ENCODE data around the gene PSD.
A peak's percentile ranks its signal among the peaks of the same experiment; 100 is the strongest.

The PSD gene

DNA sequence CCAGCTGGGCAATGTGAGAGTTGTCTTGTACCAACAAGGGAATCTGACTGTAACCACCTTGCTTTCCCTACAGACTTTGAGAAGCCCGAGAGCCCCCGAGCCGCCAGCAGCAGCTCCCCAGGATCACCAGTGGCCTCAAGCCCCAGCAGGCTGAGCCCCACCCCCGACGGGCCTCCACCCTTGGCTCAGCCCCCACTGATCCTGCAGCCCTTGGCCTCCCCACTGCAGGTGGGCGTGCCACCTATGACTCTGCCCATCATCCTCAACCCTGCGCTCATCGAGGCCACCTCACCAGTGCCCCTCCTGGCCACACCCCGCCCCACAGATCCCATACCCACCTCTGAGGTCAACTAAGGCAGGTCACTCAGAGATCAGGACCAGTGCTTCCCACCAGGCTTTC lies 36.6 kb downstream of the PSD start (continued):
- TF ChIP-seq ZNF292 (tag by site-specific recombination; IDR thresholded peaks at IDR 0.05; ENCODE audit: borderline replicate concordance, low read depth) (no peak), KLF1 (tag by site-specific recombination; IDR thresholded peaks at IDR 0.05) (peak; percentile 62; the same call in 1 of the 2 replicates), YY2 (tag by site-specific recombination; IDR thresholded peaks at IDR 0.05) (no peak), ZSCAN30 (tag by site-specific recombination; IDR thresholded peaks at IDR 0.05) (no peak), ZNF571 (tag by site-specific recombination; IDR thresholded peaks at IDR 0.05) (no peak), ZNF350 (tag by site-specific recombination; IDR thresholded peaks at IDR 0.05) (no peak), ZNF248 (tag by site-specific recombination; IDR thresholded peaks at IDR 0.05) (no peak), ZNF585B (tag by site-specific recombination; IDR thresholded peaks at IDR 0.05) (no peak), ZNF518A (tag by site-specific recombination; conservative IDR thresholded peaks at IDR 0.05; ENCODE audit: low read depth) (no peak), ZBTB7A (tag by site-specific recombination; IDR thresholded peaks at IDR 0.05; ENCODE audit: low read depth) (no peak)
- TF ChIP-seq, protein P1, sequence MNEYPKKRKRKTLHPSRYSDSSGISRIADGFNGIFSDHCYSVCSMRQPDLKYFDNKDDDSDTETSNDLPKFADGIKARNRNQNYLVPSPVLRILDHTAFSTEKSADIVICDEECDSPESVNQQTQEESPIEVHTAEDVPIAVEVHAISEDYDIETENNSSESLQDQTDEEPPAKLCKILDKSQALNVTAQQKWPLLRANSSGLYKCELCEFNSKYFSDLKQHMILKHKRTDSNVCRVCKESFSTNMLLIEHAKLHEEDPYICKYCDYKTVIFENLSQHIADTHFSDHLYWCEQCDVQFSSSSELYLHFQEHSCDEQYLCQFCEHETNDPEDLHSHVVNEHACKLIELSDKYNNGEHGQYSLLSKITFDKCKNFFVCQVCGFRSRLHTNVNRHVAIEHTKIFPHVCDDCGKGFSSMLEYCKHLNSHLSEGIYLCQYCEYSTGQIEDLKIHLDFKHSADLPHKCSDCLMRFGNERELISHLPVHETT (tag by site-specific recombination; IDR thresholded peaks at IDR 0.05) = no peak

DNA sequence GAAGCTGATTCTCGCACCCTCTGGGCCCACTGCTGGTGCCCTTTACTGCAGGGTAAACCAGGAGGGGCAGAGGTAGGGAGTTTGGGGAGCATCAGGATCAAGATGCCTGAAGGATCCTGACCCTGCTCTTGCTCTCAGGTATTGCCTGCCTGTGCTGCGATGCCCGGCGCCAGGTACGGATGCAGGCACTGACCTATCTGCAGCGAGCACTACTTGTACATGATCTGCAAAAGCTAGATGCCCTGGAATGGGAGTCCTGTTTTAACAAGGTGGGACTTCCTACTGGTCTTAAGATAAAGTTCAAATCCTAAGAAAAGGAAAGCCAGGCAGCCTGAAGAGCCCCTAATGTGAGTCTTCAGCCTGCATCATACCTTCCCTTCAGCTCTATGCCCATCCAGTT lies 39.2 kb downstream of the PSD start:
- Histone ChIP-seq H3K36me3 (ENCODE audit: control insufficient read depth in 2 of 2, insufficient read depth in 1 of 2, low read length in 2 of 2) (peaks cover 16 to 71% of the 10 kb centered on the region in 2 experiments; a peak in 2 of 3 replicates), H3K4me1 (ENCODE audit: control insufficient read depth, insufficient read depth, low read length) (no peaks in the 10 kb centered on the region), H3K4me3 (ENCODE audit: low read depth, low read length) (no peak overlapping the region), H3K27ac (ENCODE audit: extremely low read depth, low read depth, low read length) (no peak overlapping the region), H3K9me3 (ENCODE audit: control insufficient read depth, insufficient read depth, low read depth, low read length) (no peaks in the 10 kb centered on the region)
- CTCF ChIA-PET = interaction anchor here (1.5 to 1.8 kb wide), 3 partner anchors 14 to 100 kb away, joined by 4 to 12 read pairs (median 4); no protein-coding TSS in a partner anchor
- TF ChIP-seq REST (tag by site-specific recombination; IDR thresholded peaks at IDR 0.05) = no peak
- POLR2A ChIA-PET = no interaction called here

DNA sequence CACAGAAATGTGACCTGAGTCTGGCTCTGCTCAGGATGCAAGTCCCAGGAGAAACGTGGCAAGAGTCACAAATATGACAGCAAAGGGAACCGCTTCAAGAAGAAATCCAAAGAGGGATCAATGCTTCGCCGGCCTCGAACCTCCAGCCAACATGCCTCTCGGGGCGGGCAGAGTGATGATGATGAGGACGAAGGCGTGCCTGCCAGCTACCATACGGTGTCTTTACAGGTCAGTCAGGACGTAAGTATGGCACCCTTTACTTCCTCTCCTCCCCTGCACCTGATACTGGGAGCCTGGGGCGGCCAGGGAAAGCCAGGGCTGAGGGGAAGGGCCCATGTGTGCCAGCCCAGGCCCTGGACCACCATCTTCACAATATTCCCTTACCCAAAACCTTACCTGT lies 41.7 kb downstream of the PSD start:
- CTCF ChIA-PET = interaction anchor here (1.2 to 1.9 kb wide), 2 partner anchors 23 to 25 kb away, joined by 3 to 8 read pairs; no protein-coding TSS in a partner anchor
- POLR2A ChIA-PET = no interaction called here
- H3K4me3 ChIP-seq (ENCODE audit: low read depth, low read length) = no peak overlapping the region
- H3K9me3 ChIP-seq (ENCODE audit: control insufficient read depth, insufficient read depth, low read depth, low read length) = no peaks in the 10 kb centered on the region
- H3K4me1 ChIP-seq (ENCODE audit: control insufficient read depth, insufficient read depth, low read length) = no peaks in the 10 kb centered on the region
- H3K36me3 ChIP-seq (ENCODE audit: control insufficient read depth in 2 of 2, insufficient read depth in 1 of 2, low read length in 2 of 2) = peaks cover 21 to 85% of the 10 kb centered on the region in 2 experiments; a peak in 2 of 3 replicates
- H3K27ac ChIP-seq (ENCODE audit: extremely low read depth, low read depth, low read length) = no peak overlapping the region
- no peak for TF ChIP-seq ZFP3 (tag by site-specific recombination; IDR thresholded peaks at IDR 0.05; ENCODE audit: low read depth)
- no peak for TF ChIP-seq GFI1B (tag by site-specific recombination; IDR thresholded peaks at IDR 0.05)
- TF ChIP-seq ZNF155 (tag by site-specific recombination; IDR thresholded peaks at IDR 0.05) = no peak
- no peak for TF ChIP-seq ZNF311 (tag by site-specific recombination; IDR thresholded peaks at IDR 0.05; ENCODE audit: borderline replicate concordance)
- no peak for TF ChIP-seq REPIN1 (tag by site-specific recombination; IDR thresholded peaks at IDR 0.05; ENCODE audit: low read depth)
- no peak for TF ChIP-seq ZBTB21 (tag by site-specific recombination; IDR thresholded peaks at IDR 0.05)
- TF ChIP-seq PRDM1 (tag by site-specific recombination; IDR thresholded peaks at IDR 0.05) = no peak
- TF ChIP-seq, protein P2, sequence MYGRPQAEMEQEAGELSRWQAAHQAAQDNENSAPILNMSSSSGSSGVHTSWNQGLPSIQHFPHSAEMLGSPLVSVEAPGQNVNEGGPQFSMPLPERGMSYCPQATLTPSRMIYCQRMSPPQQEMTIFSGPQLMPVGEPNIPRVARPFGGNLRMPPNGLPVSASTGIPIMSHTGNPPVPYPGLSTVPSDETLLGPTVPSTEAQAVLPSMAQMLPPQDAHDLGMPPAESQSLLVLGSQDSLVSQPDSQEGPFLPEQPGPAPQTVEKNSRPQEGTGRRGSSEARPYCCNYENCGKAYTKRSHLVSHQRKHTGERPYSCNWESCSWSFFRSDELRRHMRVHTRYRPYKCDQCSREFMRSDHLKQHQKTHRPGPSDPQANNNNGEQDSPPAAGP (tag by site-specific recombination; IDR thresholded peaks at IDR 0.05) = no peak
- TF ChIP-seq ZNF473 (tag by site-specific recombination; IDR thresholded peaks at IDR 0.05) = no peak
- no peak for TF ChIP-seq ZNF555 (tag by site-specific recombination; conservative IDR thresholded peaks at IDR 0.05)
- TF ChIP-seq ZNF549 (tag by site-specific recombination; IDR thresholded peaks at IDR 0.05) = no peak
- no peak for TF ChIP-seq ZNF544 (tag by site-specific recombination; IDR thresholded peaks at IDR 0.05)

Measured in HEK293 (cell line).